SK-N-SH (cell line): ENCODE data around the gene AUTS2.

ENCODE experiments used
- CTCF ChIP-seq: fragments of 200-600 bp; sonication (generic); IDR thresholded peaks from 2 replicates; pipeline ENCODE4 v1.6.1; 2017; ENCODE audit warnings: antibody characterized with exemption, mild to moderate bottlenecking, moderate library complexity
- EZH2phosphoT487 ChIP-seq: fragments of 200-600 bp; sonication (generic); IDR thresholded peaks from 2 replicates; pipeline ENCODE4 v1.6.1; 2017; ENCODE audit warnings: low read depth, mixed run types, mild to moderate bottlenecking, antibody characterized with exemption, moderate library complexity, borderline replicate concordance
- FOSL2 ChIP-seq: IDR thresholded peaks from 2 replicates; pipeline ENCODE4 v1.4.0; 2012; ENCODE audit warnings: low read depth, mild to moderate bottlenecking, moderate library complexity, borderline replicate concordance
- FOXM1 ChIP-seq: IDR thresholded peaks from 2 replicates; pipeline ENCODE4 v1.4.0; 2012; ENCODE audit warnings: low read depth, mild to moderate bottlenecking
- MXI1 ChIP-seq: IDR thresholded peaks from 2 replicates; pipeline ENCODE4 v1.6.1; 2012; ENCODE audit warnings: mild to moderate bottlenecking, low read depth, low read length, improper control_type of control experiment
- POLR2AphosphoS5 ChIP-seq: IDR thresholded peaks from 2 replicates; pipeline ENCODE4 v1.6.1; 2012; ENCODE audit warnings: low read depth, low read length
- RAD21 ChIP-seq: IDR thresholded peaks from 2 replicates; pipeline ENCODE4 v1.6.1; 2012; ENCODE audit warnings: mild to moderate bottlenecking, low read length
- REST ChIP-seq: IDR thresholded peaks from 2 replicates; pipeline ENCODE4 v1.6.1; 2012; ENCODE audit warnings: mild to moderate bottlenecking, low read depth, low read length, moderate library complexity
- RFX5 ChIP-seq: IDR thresholded peaks from 2 replicates; pipeline ENCODE4 v1.6.1; 2012; ENCODE audit warnings: mild to moderate bottlenecking, improper control_type of control experiment, low read length
- SIN3A ChIP-seq: IDR thresholded peaks from 2 replicates; pipeline ENCODE4 v1.6.1; 2012; ENCODE audit warnings: low read depth, mild to moderate bottlenecking, low read length, moderate library complexity, borderline replicate concordance
- TCF12 ChIP-seq: IDR thresholded peaks from 2 replicates; pipeline ENCODE4 v1.4.0; 2012
- TF ChIP-seq, protein P1 (sequence below): fragments of 150-350 bp; IDR thresholded peaks from 2 replicates; pipeline ENCODE4 v1.6.1; 2016; ENCODE audit warnings: mild to moderate bottlenecking, low read depth, low read length
- TF ChIP-seq, protein P2 (sequence below): fragments of 150-350 bp; IDR thresholded peaks from 2 replicates; pipeline ENCODE4 v1.6.1; 2017; ENCODE audit warnings: antibody characterized with exemption, low read length, low read depth, borderline replicate concordance

DNA sequence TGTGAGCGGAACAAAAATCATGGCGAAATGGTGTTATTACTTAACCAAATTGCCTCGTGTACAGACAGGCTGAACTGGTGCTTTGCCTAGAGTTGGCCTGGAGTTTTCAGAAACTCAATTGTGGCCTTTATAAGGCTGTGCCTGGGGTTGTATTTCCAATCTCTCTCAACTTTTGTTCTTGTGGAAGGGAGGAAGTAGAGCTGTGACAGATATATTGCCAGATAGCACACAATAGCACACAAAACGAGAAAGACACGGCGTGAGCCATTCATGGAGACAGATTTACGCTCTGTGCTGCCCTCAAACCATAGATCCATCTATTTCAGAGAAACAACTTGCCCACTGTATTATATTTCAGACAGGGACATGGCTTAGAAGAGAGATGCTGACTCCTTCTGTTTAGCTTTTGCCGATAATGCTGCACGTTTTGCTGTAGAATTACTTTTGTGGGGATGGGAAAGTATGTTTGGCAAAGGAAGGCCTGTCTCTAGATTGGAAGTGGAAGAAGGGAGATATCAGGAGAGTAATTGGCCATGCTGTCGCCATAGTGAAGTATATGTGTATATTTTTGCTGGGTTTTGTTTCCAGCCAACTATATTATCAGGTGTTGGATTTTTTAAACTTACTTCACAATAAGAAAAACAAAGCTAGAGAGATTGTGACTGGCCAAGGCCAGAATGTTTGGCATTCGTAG lies 80.4 kb downstream of the AUTS2 start:
- no peak for TF ChIP-seq CTCF
- peak; percentile 29; the same call in 1 of the 2 replicates for TF ChIP-seq RAD21
- TF ChIP-seq FOXM1 = no peak
- no peak for TF ChIP-seq TCF12
- TF ChIP-seq RFX5 = no peak
- peak; percentile 50; the same call in 1 of the 2 replicates for TF ChIP-seq MXI1
- no peak for TF ChIP-seq EZH2phosphoT487
- TF ChIP-seq REST = no peak
- TF ChIP-seq, protein P1, sequence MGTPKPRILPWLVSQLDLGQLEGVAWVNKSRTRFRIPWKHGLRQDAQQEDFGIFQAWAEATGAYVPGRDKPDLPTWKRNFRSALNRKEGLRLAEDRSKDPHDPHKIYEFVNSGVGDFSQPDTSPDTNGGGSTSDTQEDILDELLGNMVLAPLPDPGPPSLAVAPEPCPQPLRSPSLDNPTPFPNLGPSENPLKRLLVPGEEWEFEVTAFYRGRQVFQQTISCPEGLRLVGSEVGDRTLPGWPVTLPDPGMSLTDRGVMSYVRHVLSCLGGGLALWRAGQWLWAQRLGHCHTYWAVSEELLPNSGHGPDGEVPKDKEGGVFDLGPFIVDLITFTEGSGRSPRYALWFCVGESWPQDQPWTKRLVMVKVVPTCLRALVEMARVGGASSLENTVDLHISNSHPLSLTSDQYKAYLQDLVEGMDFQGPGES = no peak
- TF ChIP-seq, protein P2, sequence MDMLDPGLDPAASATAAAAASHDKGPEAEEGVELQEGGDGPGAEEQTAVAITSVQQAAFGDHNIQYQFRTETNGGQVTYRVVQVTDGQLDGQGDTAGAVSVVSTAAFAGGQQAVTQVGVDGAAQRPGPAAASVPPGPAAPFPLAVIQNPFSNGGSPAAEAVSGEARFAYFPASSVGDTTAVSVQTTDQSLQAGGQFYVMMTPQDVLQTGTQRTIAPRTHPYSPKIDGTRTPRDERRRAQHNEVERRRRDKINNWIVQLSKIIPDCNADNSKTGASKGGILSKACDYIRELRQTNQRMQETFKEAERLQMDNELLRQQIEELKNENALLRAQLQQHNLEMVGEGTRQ = no peak
- TF ChIP-seq POLR2AphosphoS5 = no peak
- no peak for TF ChIP-seq SIN3A
- no peak for TF ChIP-seq FOSL2
